K562 (cell line): ENCODE measurements around the gene TNFSF18. TPM values are rescaled to one million over a fixed set of nuclear protein-coding genes. Genes with fewer than 3 reads are reported as not detected.

ENCODE experiments used
- ATAC-seq: fragments of 200-7000 bp; cut with Tn5 transposase; 3 replicates; pipeline ENCODE4 v1.9.1; 2020; ENCODE audit warnings: moderate library complexity
- BruUV-seq: library from RNA; stranded (reverse); fragments of 400-500 nt; replicated peaks from 2 replicates; lab custom pipeline; 2021; lab: Mats Ljungman, UMichigan
- CTCF ChIA-PET: fragments of 300-600 bp; formaldehyde crosslinking; extraction: SDS; loops from one replicate; lab custom pipeline; 2021; ENCODE audit warnings: low intra/inter-chr PET ratio; lab: Yijun Ruan, JAX
- POLR2A ChIA-PET: fragments of 300-600, 350-650 bp; sonication (Branson Sonifier 250); formaldehyde crosslinking; extraction: SDS; loops from one replicate; lab custom pipeline; 2021; ENCODE audit warnings: antibody characterized with exemption, inconsistent platforms; lab: Yijun Ruan, JAX
- DNase-seq, 4 experiments: peaks; one replicate each; pipeline versions ENCODE4 v3.0.0 to v3.0.0-alpha.2; 2011 to 2018; ENCODE audit warnings: low spot score in 3 of 4, mixed read lengths in 3 of 4; ENCODE audit errors: extremely low read depth in 1 of 4
- FAIRE-seq: peaks from 2 replicates; lab custom pipeline; 2011; peaks lifted over from hg19 to GRCh38; lab: Jason Lieb, UNC
- H2AFZ ChIP-seq: 2 replicates; pipeline ENCODE4 v1.6.0; 2011; ENCODE audit warnings: low read depth, low read length, control low read depth, inconsistent platforms
- H3K27ac ChIP-seq: fragments of 200-600 bp; 3 replicates; pipeline ENCODE4 v1.8.0; 2011; ENCODE audit warnings: low read depth, mild to moderate bottlenecking, control low read depth, inconsistent platforms, low read length, moderate library complexity, mixed read lengths; ENCODE audit errors: extremely low read depth
- H3K27me3 ChIP-seq, 2 experiments: fragments of 300-600 bp in 1 of 2; 2 replicates in 1 of 2; 3 replicates in 1 of 2; pipeline versions ENCODE4 v1.6.0 to v1.8.0; 2011; ENCODE audit warnings: inconsistent platforms in 2 of 2, low read length in 2 of 2, mild to moderate bottlenecking in 1 of 2, mixed read lengths in 1 of 2, moderate library complexity in 1 of 2; ENCODE audit not compliant: control insufficient read depth in 2 of 2, insufficient read depth in 2 of 2
- H3K36me3 ChIP-seq: fragments of 300-600 bp; 3 replicates; pipeline ENCODE4 v1.8.0; 2011; ENCODE audit warnings: mild to moderate bottlenecking, low read length, inconsistent platforms; ENCODE audit not compliant: control insufficient read depth, insufficient read depth
- H3K4me1 ChIP-seq, 2 experiments: fragments of 200-600 bp in 1 of 2; replicated peaks in 1 of 2; 2 replicates in 1 of 2; 3 replicates in 1 of 2; pipeline versions ENCODE4 v1.5.1 to v1.8.0; 2011; ENCODE audit warnings: inconsistent platforms in 2 of 2, low read length in 2 of 2, mild to moderate bottlenecking in 1 of 2, mixed read lengths in 1 of 2, moderate library complexity in 1 of 2; ENCODE audit not compliant: control insufficient read depth in 2 of 2, insufficient read depth in 2 of 2
- H3K4me2 ChIP-seq: 2 replicates; pipeline ENCODE4 v1.6.1; 2011; ENCODE audit warnings: low read length, control low read depth, inconsistent platforms, mixed read lengths; ENCODE audit not compliant: insufficient read depth
- H3K4me3 ChIP-seq: fragments of 200-600 bp; sonication (generic), shearing (Covaris generic); 2 replicates; pipeline ENCODE4 v1.5.1; 2016; ENCODE audit warnings: control low read depth, inconsistent platforms
- H3K79me2 ChIP-seq: fragments of 200-600 bp; 3 replicates; pipeline ENCODE4 v1.8.0; 2011; ENCODE audit warnings: low read length, inconsistent platforms; ENCODE audit not compliant: control insufficient read depth, insufficient read depth
- H3K9ac ChIP-seq, 2 experiments: 2 replicates each; pipeline versions ENCODE4 v1.6.0 to v1.6.1; 2011; ENCODE audit warnings: low read depth in 2 of 2, low read length in 2 of 2, control low read depth in 1 of 2, inconsistent platforms in 1 of 2, mild to moderate bottlenecking in 1 of 2, mixed read lengths in 1 of 2; ENCODE audit not compliant: insufficient read depth in 1 of 2
- H3K9me1 ChIP-seq: one replicate; pipeline ENCODE4 v1.6.0; 2011; ENCODE audit warnings: inconsistent platforms, mild to moderate bottlenecking, low read length, moderate library complexity; ENCODE audit not compliant: control insufficient read depth, insufficient read depth
- H3K9me3 ChIP-seq: replicated peaks from 2 replicates; pipeline ENCODE4 v1.5.1; 2011; ENCODE audit warnings: low read depth, low read length, inconsistent platforms; ENCODE audit not compliant: control insufficient read depth, insufficient read depth
- H4K20me1 ChIP-seq: replicated peaks from 2 replicates; pipeline ENCODE4 v1.6.1; 2011; ENCODE audit warnings: low read length, inconsistent platforms, mixed read lengths; ENCODE audit not compliant: control insufficient read depth, insufficient read depth
- CBFA2T3 ChIP-seq: fragments of 450-650 bp; IDR thresholded peaks from 2 replicates; pipeline ENCODE4 v1.6.1; 2017
- EZH2 ChIP-seq: IDR thresholded peaks from 2 replicates; pipeline ENCODE4 v1.6.1; 2012; ENCODE audit warnings: low read depth, mild to moderate bottlenecking, inconsistent platforms, low read length, borderline replicate concordance
- FOXA1 ChIP-seq: fragments of 450-650 bp; IDR thresholded peaks from 2 replicates; pipeline ENCODE4 v1.6.1; 2016; ENCODE audit warnings: mild to moderate bottlenecking, borderline replicate concordance
- STAT5A ChIP-seq: IDR thresholded peaks from 2 replicates; pipeline ENCODE4 v1.6.1; 2012; ENCODE audit warnings: low read length, inconsistent platforms, borderline replicate concordance
- ZNF592 ChIP-seq: fragments of 450-650 bp; IDR thresholded peaks from 2 replicates; pipeline ENCODE4 v1.6.1; 2017; ENCODE audit warnings: antibody characterized with exemption, mild to moderate bottlenecking
- ZNF77 ChIP-seq: fragments of 250-450 bp; sonication (Bioruptor Pico); IDR thresholded peaks from 2 replicates; pipeline ENCODE4 v1.5.0; 2020
- WGBS: fragments of 100-300 bp; shearing (Covaris generic); methylation state at CpG from one replicate; pipeline ENCODE4 v1.1.6; 2016; ENCODE audit warnings: low coverage, mixed read lengths; ENCODE audit not compliant: insufficient coverage; ENCODE audit errors: missing lambda C conversion rate; 5-methylcytosine and 5-hydroxymethylcytosine counted together
- in situ Hi-C: fragments of 300-500 bp; cut with MboI; formaldehyde crosslinking; loops from 4 replicates; pipeline ENCODE4 v1.15.0; 2018; ENCODE audit warnings: inconsistent platforms, mixed read lengths
- intact Hi-C: fragments of 100-400 bp; cut with micrococcal nuclease; formaldehyde crosslinking; loops from 2 replicates; pipeline ENCODE4 v1.14.2; 2022
- polyA plus RNA-seq, 8 experiments: library from polyadenylated mRNA; depleted of rRNA in 4 of 8; stranded (reverse) in 5 of 8; unstranded in 3 of 8; fragments of >200 nt; fragmentation: Nextera tagmentation in 2 of 8; fragmentation: Illumina TruSeq in 1 of 8; extraction: Ambion mirVana in 2 of 8; extraction: Trizol in 1 of 8; gene quantifications; 2 replicates each; pipeline versions ENCODE4 v1.2.1 to v1.2.3, GENCODE V29; 2011 to 2014; ENCODE audit warnings: inconsistent platforms in 1 of 8, missing spikeins in 1 of 8
- total RNA-seq, 7 experiments: library from RNA; depleted of rRNA in 6 of 7; stranded (reverse); fragments of >200 nt in 6 of 7; fragmentation: Illumina TruSeq in 2 of 7; extraction: Trizol in 2 of 7; gene quantifications; 2 replicates each; pipeline versions ENCODE4 v1.2.1 to v1.2.3, GENCODE V29; 2011 to 2021; ENCODE audit warnings: low replicate concordance in 1 of 7

Gene TNFSF18
- total and polyA plus RNA-seq, 9 of the 15 experiments (the other 6 are each of a cell fraction or from before 2014, with no cell fraction given), result not detected

- no peaks in the 10 kb centered on the region for H3K9me3 ChIP-seq
- no peak overlapping the region for H3K27ac ChIP-seq
- TF ChIP-seq CBFA2T3 (no peak), EZH2 (no peak), FOXA1 (no peak), STAT5A (no peak), ZNF592 (no peak), ZNF77 (CRISPR knock-in tag) (no peak)
- 0% methylated on average over 1 of the region's 1 CpG for WGBS
- H4K20me1 ChIP-seq, result no peaks in the 10 kb centered on the region
- in situ Hi-C loops (no loop called here), intact Hi-C loops (no loop called here)
- H3K4me3 ChIP-seq, result no peak overlapping the region
- ChIA-PET CTCF (no interaction called here), POLR2A (no interaction called here)
- no peaks in the 10 kb centered on the region for H3K9me1 ChIP-seq
- no peak overlapping the region for H3K4me2 ChIP-seq
- no peak for ATAC-seq
- no peak for DNase-seq
- H3K79me2 ChIP-seq, result no peaks in the 10 kb centered on the region
- H3K36me3 ChIP-seq, result no peaks in the 10 kb centered on the region
- BruUV-seq, result no TSS peak
- H2AFZ ChIP-seq, result no peak overlapping the region
- H3K9ac ChIP-seq, result no peak overlapping the region
- no peak for FAIRE-seq
- H3K27me3 ChIP-seq, result no peaks in the 10 kb centered on the region
- H3K4me1 ChIP-seq, result no peaks in the 10 kb centered on the region
Observed at GRCh38 chr1:173024543-173024942, 26.2 kb downstream of the TNFSF18 start.
